ENCODE results near the gene FADS2.
A peak's percentile ranks its signal among the peaks of the same experiment; 100 is the strongest.
"Not testable (repeated sequence)": the region's sequence is repeated elsewhere in the genome, so short reads cannot be mapped to it uniquely, and the experiment has no call there.

The FADS2 gene

GRCh38 chr11:61870541-61871031, 42.5 kb downstream of the FADS2 start:
- no peak for DNase-seq

- DNase-seq, result peak; percentile 88
Observed at GRCh38 chr11:61871158-61871597, 43.1 kb downstream of the FADS2 start.

GRCh38 chr11:61872935-61873565, 45.0 kb downstream of the FADS2 start:
- DNase-seq, result no peak

GRCh38 chr11:61873588-61874376, 45.7 kb downstream of the FADS2 start:
- no peak for DNase-seq

GRCh38 chr11:61874377-61874809, 46.3 kb downstream of the FADS2 start:
- DNase-seq, result no peak

- no peak for DNase-seq
Observed at GRCh38 chr11:61874853-61875252, 46.8 kb downstream of the FADS2 start.

GRCh38 chr11:61875698-61876097, 47.6 kb downstream of the FADS2 start:
- no peak for DNase-seq

GRCh38 chr11:61879152-61879551, 51.1 kb downstream of the FADS2 start:
- no peak for DNase-seq

GRCh38 chr11:61880031-61880430, 51.9 kb downstream of the FADS2 start:
- DNase-seq, result no peak

- DNase-seq, result no peak
Observed at GRCh38 chr11:61880454-61880853, 52.4 kb downstream of the FADS2 start.

GRCh38 chr11:61881397-61881796, 53.3 kb downstream of the FADS2 start:
- DNase-seq, result no peak

- not testable (repeated sequence) for DNase-seq
Observed at GRCh38 chr11:61882267-61882666, 54.2 kb downstream of the FADS2 start.

- no peak for DNase-seq
Observed at GRCh38 chr11:61882879-61883278, 54.8 kb downstream of the FADS2 start.

GRCh38 chr11:61883327-61883726, 55.2 kb downstream of the FADS2 start:
- no peak for DNase-seq

GRCh38 chr11:61883947-61884346, 55.8 kb downstream of the FADS2 start:
- no peak for DNase-seq

GRCh38 chr11:61885166-61885778, 57.2 kb downstream of the FADS2 start:
- no peak for DNase-seq

- no peak for DNase-seq
Observed at GRCh38 chr11:61885784-61886580, 57.9 kb downstream of the FADS2 start.

- no peak for DNase-seq
Observed at GRCh38 chr11:61886643-61887042, 58.5 kb downstream of the FADS2 start.

GRCh38 chr11:61887839-61888494, 59.9 kb downstream of the FADS2 start:
- no peak for DNase-seq

GRCh38 chr11:61888590-61888989, 60.5 kb downstream of the FADS2 start:
- DNase-seq, result no peak

GRCh38 chr11:61889831-61890230, 61.7 kb downstream of the FADS2 start:
- DNase-seq, result no peak

All from COR-L47 (cell line).